HG03095 (cell line): ENCODE data around the gene SCYGR6.

Source experiments
- ATAC-seq: cut with Tn5 transposase; IDR thresholded peaks from one replicate; pipeline ENCODE4 v1.9.1; 2021; ENCODE audit warnings: moderate library complexity; ENCODE audit not compliant: unreplicated experiment

SCYGR6 gene

GRCh38 chr2:227716501-227716900 is 8.1 kb downstream of the SCYGR6 start:
- ATAC-seq = no peak

- ATAC-seq = no peak
Observed at GRCh38 chr2:227713291-227713690, 11.3 kb downstream of the SCYGR6 start.

DNA sequence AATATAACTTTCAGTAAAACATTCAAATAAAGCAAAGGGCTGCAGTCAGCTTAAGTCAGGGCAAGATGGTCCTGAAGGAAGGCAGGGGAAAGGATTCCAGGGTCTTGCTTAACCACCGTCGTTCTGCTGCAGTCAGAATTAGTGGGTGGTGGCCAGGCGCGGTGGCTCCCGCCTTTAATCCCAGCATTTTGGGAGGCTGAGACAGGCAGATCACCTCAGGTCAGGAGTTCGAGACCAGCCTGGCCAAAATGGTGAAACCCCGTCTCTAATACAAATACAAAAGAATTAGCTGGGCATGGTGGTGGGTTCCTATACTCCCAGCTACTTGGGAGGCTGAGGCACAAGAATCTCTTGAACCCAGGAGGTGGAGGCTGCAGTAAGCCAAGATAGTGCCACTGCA is 13.6 kb downstream of the SCYGR6 start:
- no peak for ATAC-seq

GRCh38 chr2:227707390-227707789 is 17.2 kb downstream of the SCYGR6 start:
- no peak for ATAC-seq

GRCh38 chr2:227706859-227707258 is 17.7 kb downstream of the SCYGR6 start:
- no peak for ATAC-seq

- ATAC-seq = no peak
Observed at GRCh38 chr2:227703961-227704360, 20.6 kb downstream of the SCYGR6 start.

GRCh38 chr2:227703280-227703732 is 21.3 kb downstream of the SCYGR6 start:
- no peak for ATAC-seq

GRCh38 chr2:227701556-227701955 is 23.0 kb downstream of the SCYGR6 start:
- ATAC-seq = no peak

GRCh38 chr2:227696990-227697679 is 27.4 kb downstream of the SCYGR6 start:
- no peak for ATAC-seq

DNA sequence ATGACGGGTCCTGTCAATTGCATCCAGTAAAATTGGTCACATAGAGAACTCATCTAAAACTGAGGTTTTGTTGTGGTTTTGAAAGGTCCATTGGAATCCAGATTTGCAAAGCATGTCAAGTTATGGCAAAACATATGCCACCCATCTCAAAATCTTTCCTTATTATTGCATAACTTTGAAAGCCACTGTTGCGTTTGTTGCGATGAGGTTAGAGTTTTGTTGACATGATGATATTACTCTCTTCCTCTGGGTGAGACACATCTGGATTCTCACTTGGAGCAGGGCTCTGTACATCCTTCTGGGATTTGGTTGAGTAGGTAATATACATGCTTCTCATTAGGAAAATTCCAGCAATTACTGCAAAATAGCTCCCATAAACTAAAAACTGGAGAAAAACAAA is 37.4 kb downstream of the SCYGR6 start:
- no peak for ATAC-seq

DNA sequence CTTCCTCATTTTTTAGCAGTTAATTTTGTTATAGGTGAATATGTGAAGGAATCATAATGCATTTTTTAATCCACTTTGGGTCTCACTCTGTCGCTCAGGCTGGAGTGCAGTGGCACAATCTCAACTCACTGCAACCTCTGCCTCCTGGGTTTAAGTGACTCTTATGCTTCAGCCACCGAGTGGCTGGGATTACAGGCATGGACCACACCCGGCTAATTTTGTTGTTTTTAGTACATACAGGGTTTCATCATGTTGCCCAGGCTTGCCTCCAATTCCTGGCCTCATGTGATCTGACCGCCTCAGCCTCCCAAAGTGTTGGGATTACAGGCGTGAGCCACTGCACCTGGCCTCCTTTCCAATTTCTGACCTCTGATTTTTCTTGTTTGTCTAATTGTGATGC is 40.3 kb downstream of the SCYGR6 start:
- ATAC-seq = no peak

DNA sequence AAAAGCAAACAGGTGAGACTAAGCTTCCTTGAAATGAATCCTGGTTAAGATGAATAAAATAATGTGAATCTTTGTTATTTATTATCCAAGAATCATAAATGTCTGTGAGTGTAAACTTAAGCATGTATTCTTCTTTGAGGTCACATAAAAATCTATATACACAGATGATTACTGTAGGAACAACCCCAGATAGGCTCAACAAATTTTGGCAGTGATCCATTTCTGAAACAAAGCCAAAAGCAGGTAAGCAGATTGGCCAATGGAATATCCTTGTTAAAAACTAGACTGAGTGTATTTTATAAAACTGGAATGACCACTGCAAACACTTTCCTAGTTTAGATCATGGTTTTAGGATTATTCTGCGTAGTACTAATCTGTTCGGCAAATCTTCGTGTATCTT is 46.6 kb downstream of the SCYGR6 start:
- ATAC-seq = no peak

- ATAC-seq = no peak
Observed at GRCh38 chr2:227674485-227674884, 50.1 kb downstream of the SCYGR6 start.
